Measurements from ENCODE around the gene SPRY4.
"Not testable (repeated sequence)": the region's sequence is repeated elsewhere in the genome, so short reads cannot be mapped to it uniquely, and the experiment has no call there.

SPRY4 gene

GRCh38 chr5:142324871-142325724, at the start of gene SPRY4:
Gene SPRY4, minus strand, starts transcription at chr5:142325021. Its CDS starts 9,913 bp downstream, at chr5:142315108.
- DNase-seq, result peak; percentile 81

- no peak for DNase-seq
These were observed 43.7 kb upstream of the SPRY4 start for GRCh38 chr5:142368529-142368928.

- no peak for DNase-seq
These were observed 41.2 kb upstream of the SPRY4 start for GRCh38 chr5:142366007-142366406.

GRCh38 chr5:142364251-142365145, 39.7 kb upstream of the SPRY4 start:
- peak; percentile 74 for DNase-seq

- DNase-seq, result no peak
These were observed 38.8 kb upstream of the SPRY4 start for GRCh38 chr5:142363619-142363963.

GRCh38 chr5:142362193-142362592, 37.4 kb upstream of the SPRY4 start:
- DNase-seq, result not testable (repeated sequence)

- DNase-seq, result peak; percentile 11
These were observed 35.8 kb upstream of the SPRY4 start for GRCh38 chr5:142360607-142361120.

- no peak for DNase-seq
These were observed 35.3 kb upstream of the SPRY4 start for GRCh38 chr5:142360051-142360498.

GRCh38 chr5:142358648-142359047, 33.8 kb upstream of the SPRY4 start:
- DNase-seq, result no peak

- no peak for DNase-seq
These were observed 33.3 kb upstream of the SPRY4 start for GRCh38 chr5:142358121-142358520.

- DNase-seq, result no peak
These were observed 32.8 kb upstream of the SPRY4 start for GRCh38 chr5:142357469-142358090.

- peak; percentile 51 for DNase-seq
These were observed 32.1 kb upstream of the SPRY4 start for GRCh38 chr5:142356716-142357468.

GRCh38 chr5:142356349-142356715, 31.5 kb upstream of the SPRY4 start:
- no peak for DNase-seq

- DNase-seq, result no peak
These were observed 28.3 kb upstream of the SPRY4 start for GRCh38 chr5:142353071-142353472.

GRCh38 chr5:142350021-142350420, 25.2 kb upstream of the SPRY4 start:
- no peak for DNase-seq

GRCh38 chr5:142346706-142347105, 21.9 kb upstream of the SPRY4 start:
- DNase-seq, result no peak

GRCh38 chr5:142344915-142345314, 20.1 kb upstream of the SPRY4 start:
- DNase-seq, result not testable (repeated sequence)

- DNase-seq, result no peak
These were observed 18.7 kb upstream of the SPRY4 start for GRCh38 chr5:142343531-142343930.

- no peak for DNase-seq
These were observed 17.5 kb upstream of the SPRY4 start for GRCh38 chr5:142342128-142342981.

GRCh38 chr5:142339781-142340180, 15.0 kb upstream of the SPRY4 start:
- DNase-seq, result no peak

- no peak for DNase-seq
These were observed 9.7 kb upstream of the SPRY4 start for GRCh38 chr5:142334538-142334937.
